Stimulated activated naive CD8-positive, alpha-beta T cell treated with anti-CD3 and anti-CD28 coated beads, Interleukin-15, Interleukin-2, amounts not matched to agents 100 ng/mL and 50 ng/mL, for 24 hours (primary cell): ENCODE measurements around the gene HYDIN.
"Not testable (repeated sequence)": the region's sequence is repeated elsewhere in the genome, so short reads cannot be mapped to it uniquely, and the experiment has no call there.

Experiments used
- H3K27ac Mint-ChIP-seq: one replicate; pipeline ENCODE4 v1.8.0; 2021; ENCODE audit warnings: mild to moderate bottlenecking, mixed read lengths
- H3K27me3 Mint-ChIP-seq: one replicate; pipeline ENCODE4 v1.8.0; 2021; ENCODE audit warnings: mixed read lengths
- H3K36me3 Mint-ChIP-seq: one replicate; pipeline ENCODE4 v1.8.0; 2021; ENCODE audit warnings: low read depth, mixed read lengths
- H3K4me1 Mint-ChIP-seq: one replicate; pipeline ENCODE4 v1.8.0; 2021; ENCODE audit warnings: low read depth, mixed read lengths
- H3K4me3 Mint-ChIP-seq: one replicate; pipeline ENCODE4 v1.8.0; 2021; ENCODE audit warnings: mild to moderate bottlenecking, mixed read lengths
- H3K9me3 Mint-ChIP-seq: one replicate; pipeline ENCODE4 v1.8.0; 2021; ENCODE audit warnings: mixed read lengths

Gene HYDIN

DNA sequence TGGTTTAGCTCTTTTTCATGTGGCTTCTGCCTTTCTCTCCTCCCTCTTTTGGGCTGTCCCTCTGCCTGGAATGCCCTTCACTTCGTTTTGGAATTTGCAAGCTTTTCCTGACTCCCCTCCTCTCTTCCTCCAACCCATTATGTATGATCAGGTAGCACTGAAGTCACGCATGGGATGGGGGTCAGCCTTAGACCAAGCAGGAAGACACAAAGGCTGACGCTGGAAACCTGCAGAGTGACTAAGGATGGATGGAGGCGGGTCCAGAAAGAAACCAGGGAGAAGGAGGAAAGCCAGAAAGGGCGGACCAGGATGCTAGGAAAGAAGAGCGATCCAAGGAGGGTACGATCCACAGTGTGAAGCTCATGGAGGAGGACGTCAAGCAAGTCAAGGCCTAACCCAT, 296.8 kb downstream of the HYDIN start:
- not testable (repeated sequence) for H3K4me3 Mint-ChIP-seq, H3K36me3 Mint-ChIP-seq, H3K27me3 Mint-ChIP-seq, H3K9me3 Mint-ChIP-seq, H3K27ac Mint-ChIP-seq, H3K4me1 Mint-ChIP-seq

GRCh38 chr16:70930757-70931156, 299.8 kb downstream of the HYDIN start:
- H3K27me3 Mint-ChIP-seq, H3K27ac Mint-ChIP-seq, H3K4me3 Mint-ChIP-seq, H3K4me1 Mint-ChIP-seq, H3K36me3 Mint-ChIP-seq, H3K9me3 Mint-ChIP-seq: not testable (repeated sequence)

DNA sequence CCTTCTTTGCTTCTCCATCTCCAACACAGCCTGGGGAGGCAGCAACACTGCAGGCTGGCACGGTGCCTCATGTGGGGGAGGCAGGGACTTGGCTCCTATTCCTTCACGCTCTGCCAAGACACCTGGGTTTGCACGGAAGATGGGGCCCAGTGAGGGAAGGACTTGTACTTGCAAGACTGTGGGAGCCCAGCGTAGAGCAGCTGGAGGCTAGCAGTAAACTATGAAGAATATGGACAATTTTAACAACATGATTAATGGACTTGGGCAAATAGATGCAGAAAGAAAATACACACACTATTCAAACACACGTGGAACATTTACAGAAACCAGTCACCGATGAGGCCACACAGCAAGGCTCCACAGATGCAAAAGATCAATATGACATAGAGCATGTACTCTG, 308.4 kb downstream of the HYDIN start:
- not testable (repeated sequence) for H3K4me1 Mint-ChIP-seq, H3K4me3 Mint-ChIP-seq, H3K27ac Mint-ChIP-seq, H3K36me3 Mint-ChIP-seq, H3K27me3 Mint-ChIP-seq, H3K9me3 Mint-ChIP-seq

- not testable (repeated sequence) for H3K27me3 Mint-ChIP-seq, H3K4me3 Mint-ChIP-seq, H3K4me1 Mint-ChIP-seq, H3K36me3 Mint-ChIP-seq, H3K9me3 Mint-ChIP-seq, H3K27ac Mint-ChIP-seq
Measured at GRCh38 chr16:70920661-70921060, 309.9 kb downstream of the HYDIN start.

- not testable (repeated sequence) for H3K27me3 Mint-ChIP-seq, H3K36me3 Mint-ChIP-seq, H3K27ac Mint-ChIP-seq
Measured at GRCh38 chr16:70888208-70888607, 342.3 kb downstream of the HYDIN start.

GRCh38 chr16:70884652-70885051, 345.9 kb downstream of the HYDIN start:
- H3K36me3 Mint-ChIP-seq, H3K27ac Mint-ChIP-seq, H3K27me3 Mint-ChIP-seq, H3K4me3 Mint-ChIP-seq, H3K4me1 Mint-ChIP-seq, H3K9me3 Mint-ChIP-seq: not testable (repeated sequence)

More at GRCh38 chr16:70888208-70888607, 342.3 kb downstream of the HYDIN start:
- not testable (repeated sequence) for H3K4me1 Mint-ChIP-seq, H3K4me3 Mint-ChIP-seq, H3K9me3 Mint-ChIP-seq

- not testable (repeated sequence) for H3K9me3 Mint-ChIP-seq, H3K4me3 Mint-ChIP-seq, H3K36me3 Mint-ChIP-seq, H3K27me3 Mint-ChIP-seq, H3K27ac Mint-ChIP-seq, H3K4me1 Mint-ChIP-seq
Measured at GRCh38 chr16:70882311-70882710, 348.2 kb downstream of the HYDIN start.

DNA sequence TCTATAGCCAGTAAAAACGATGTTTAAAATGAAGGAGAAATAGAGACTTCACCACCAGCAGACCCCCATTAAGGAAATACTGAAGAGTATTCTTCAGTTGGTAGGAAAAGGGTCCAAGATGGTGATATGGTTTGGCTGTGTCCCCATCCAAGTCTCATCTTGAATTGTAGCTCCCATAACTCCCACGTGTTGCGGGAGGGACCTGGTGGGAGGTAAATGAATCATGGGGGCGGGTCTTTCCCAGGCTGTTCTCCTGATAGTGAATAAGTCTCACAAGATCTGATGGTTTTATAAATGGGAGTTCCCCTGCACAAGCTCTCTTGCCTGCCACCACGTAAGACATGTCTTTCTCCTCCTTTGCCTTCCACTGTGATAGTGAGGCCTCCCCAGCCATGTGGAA, 352.6 kb downstream of the HYDIN start:
- H3K4me1 Mint-ChIP-seq, H3K4me3 Mint-ChIP-seq, H3K27ac Mint-ChIP-seq, H3K9me3 Mint-ChIP-seq, H3K27me3 Mint-ChIP-seq, H3K36me3 Mint-ChIP-seq: not testable (repeated sequence)

DNA sequence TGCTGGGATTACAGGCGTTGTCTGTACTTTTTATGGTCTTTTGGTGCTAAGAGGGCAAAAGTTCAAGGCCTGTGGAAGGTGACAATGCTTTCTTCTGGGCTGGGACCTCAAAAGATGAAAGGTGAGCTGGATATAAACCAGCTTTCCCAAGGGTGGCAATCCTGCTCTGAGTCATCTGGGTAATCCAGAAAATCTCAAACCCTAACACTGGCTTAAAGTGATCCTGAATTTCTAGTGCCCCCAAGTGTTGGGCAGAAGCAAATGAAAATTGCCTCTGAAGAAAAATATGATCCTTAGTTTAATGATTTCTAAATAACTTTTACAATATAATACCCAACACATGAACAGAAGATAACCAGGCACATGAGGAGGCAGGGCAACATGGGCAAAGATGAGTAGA, 354.1 kb downstream of the HYDIN start:
- H3K9me3 Mint-ChIP-seq, H3K4me3 Mint-ChIP-seq, H3K36me3 Mint-ChIP-seq, H3K27ac Mint-ChIP-seq, H3K27me3 Mint-ChIP-seq, H3K4me1 Mint-ChIP-seq: not testable (repeated sequence)

GRCh38 chr16:70864698-70865097, 365.8 kb downstream of the HYDIN start:
- H3K27me3 Mint-ChIP-seq, H3K4me3 Mint-ChIP-seq, H3K4me1 Mint-ChIP-seq, H3K9me3 Mint-ChIP-seq, H3K27ac Mint-ChIP-seq, H3K36me3 Mint-ChIP-seq: not testable (repeated sequence)

GRCh38 chr16:70861996-70862395, 368.5 kb downstream of the HYDIN start:
- H3K9me3 Mint-ChIP-seq, H3K4me1 Mint-ChIP-seq, H3K36me3 Mint-ChIP-seq, H3K27me3 Mint-ChIP-seq, H3K4me3 Mint-ChIP-seq, H3K27ac Mint-ChIP-seq: not testable (repeated sequence)

- not testable (repeated sequence) for H3K27ac Mint-ChIP-seq, H3K27me3 Mint-ChIP-seq, H3K4me1 Mint-ChIP-seq, H3K9me3 Mint-ChIP-seq, H3K4me3 Mint-ChIP-seq, H3K36me3 Mint-ChIP-seq
Measured at GRCh38 chr16:70851299-70851698, 379.2 kb downstream of the HYDIN start.

GRCh38 chr16:70823498-70824118, 406.9 kb downstream of the HYDIN start:
- not testable (repeated sequence) for H3K9me3 Mint-ChIP-seq, H3K4me3 Mint-ChIP-seq, H3K4me1 Mint-ChIP-seq, H3K36me3 Mint-ChIP-seq, H3K27ac Mint-ChIP-seq, H3K27me3 Mint-ChIP-seq

- not testable (repeated sequence) for H3K27me3 Mint-ChIP-seq, H3K4me1 Mint-ChIP-seq, H3K9me3 Mint-ChIP-seq, H3K27ac Mint-ChIP-seq, H3K36me3 Mint-ChIP-seq, H3K4me3 Mint-ChIP-seq
Measured at GRCh38 chr16:70822734-70823133, 407.8 kb downstream of the HYDIN start.

DNA sequence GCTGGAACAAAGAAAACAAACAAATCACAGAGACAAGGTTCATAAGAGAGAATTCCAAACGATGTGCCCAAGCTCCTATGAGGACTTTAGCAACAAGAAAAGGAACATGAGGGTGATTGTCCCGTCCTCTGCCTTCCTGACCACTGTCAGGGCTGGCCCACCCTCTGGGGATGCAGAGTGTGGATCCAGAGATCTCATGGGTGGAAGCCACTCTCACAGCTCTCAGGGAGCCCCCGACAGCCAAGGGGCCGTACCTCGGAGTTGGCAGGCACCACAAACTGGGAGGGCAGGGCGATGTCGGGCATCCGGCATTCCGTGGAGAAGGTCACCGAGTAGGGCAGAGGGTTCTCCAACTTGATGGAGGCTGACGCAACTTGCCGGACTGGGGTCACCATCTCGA, 412.4 kb downstream of the HYDIN start:
- not testable (repeated sequence) for H3K27me3 Mint-ChIP-seq, H3K4me1 Mint-ChIP-seq, H3K9me3 Mint-ChIP-seq, H3K4me3 Mint-ChIP-seq, H3K27ac Mint-ChIP-seq, H3K36me3 Mint-ChIP-seq

- Mint-ChIP-seq H3K27me3 (peaks cover 10% of the 10 kb centered on the region), H3K4me3 (no peak overlapping the region), H3K27ac (no peak overlapping the region), H3K4me1 (no peaks in the 10 kb centered on the region), H3K9me3 (no peaks in the 10 kb centered on the region), H3K36me3 (no peaks in the 10 kb centered on the region)
Measured at GRCh38 chr16:70809392-70810060, 421.0 kb downstream of the HYDIN start.
